ENCODE results near the gene OR6Y1. TPM values are rescaled to one million over a fixed set of nuclear protein-coding genes. Genes with fewer than 3 reads are reported as not detected.

Gene OR6Y1
- total and polyA plus RNA-seq, 4 donors, result 0.50 TPM; not detected in 3

Other genes with a start within 250 kb of the OR6Y1 start
- not detected for gene CD1B, start 222.9 kb downstream of the OR6Y1 start, total RNA-seq
- not detected for gene CD1B, start 222.9 kb downstream of the OR6Y1 start, polyA plus RNA-seq
- gene CD1E, start 200.5 kb downstream of the OR6Y1 start, total RNA-seq, result not detected
- gene CD1E, start 200.5 kb downstream of the OR6Y1 start, polyA plus RNA-seq, result not detected
- gene OR10T2, start 154.9 kb downstream of the OR6Y1 start, total RNA-seq, result not detected
- gene OR10T2, start 154.9 kb downstream of the OR6Y1 start, polyA plus RNA-seq, result not detected
- gene OR10K2, start 128.2 kb downstream of the OR6Y1 start, total RNA-seq, result not detected
- gene OR10K2, start 128.2 kb downstream of the OR6Y1 start, polyA plus RNA-seq, result not detected
- under 1 TPM in 1 of 2 donors, not detected in 1; 0.09 TPM for gene OR10K1, start 92.6 kb downstream of the OR6Y1 start, total RNA-seq
- not detected for gene OR10K1, start 92.6 kb downstream of the OR6Y1 start, polyA plus RNA-seq
- not detected for gene OR10R2, start 82.2 kb downstream of the OR6Y1 start, total RNA-seq
- gene OR10R2, start 82.2 kb downstream of the OR6Y1 start, polyA plus RNA-seq, result not detected
- gene OR6P1, start 16.2 kb upstream of the OR6Y1 start, total RNA-seq, result not detected
- under 1 TPM in 1 of 2 donors, not detected in 1; 0.13 TPM for gene OR6P1, start 16.2 kb upstream of the OR6Y1 start, polyA plus RNA-seq
- not detected for gene OR10X1, start 25.5 kb upstream of the OR6Y1 start, total RNA-seq
- not detected for gene OR10X1, start 25.5 kb upstream of the OR6Y1 start, polyA plus RNA-seq
- not detected for gene OR10Z1, start 50.9 kb upstream of the OR6Y1 start, total RNA-seq
- not detected for gene OR10Z1, start 50.9 kb upstream of the OR6Y1 start, polyA plus RNA-seq
- 1 to 10 TPM in 1 of 2 donors, not detected in 1; 1.2 TPM for gene SPTA1, start 132.3 kb upstream of the OR6Y1 start, total RNA-seq
- not detected for gene SPTA1, start 132.3 kb upstream of the OR6Y1 start, polyA plus RNA-seq
- gene OR6K2, start 146.2 kb upstream of the OR6Y1 start, total RNA-seq, result not detected
- gene OR6K2, start 146.2 kb upstream of the OR6Y1 start, polyA plus RNA-seq, result not detected
- not detected for gene OR6K3, start 166.3 kb upstream of the OR6Y1 start, total RNA-seq
- gene OR6K3, start 166.3 kb upstream of the OR6Y1 start, polyA plus RNA-seq, result not detected
- gene OR6K6, start 200.3 kb upstream of the OR6Y1 start, total RNA-seq, result not detected
- under 1 TPM in 1 of 2 donors, not detected in 1; 0.50 TPM for gene OR6K6, start 200.3 kb upstream of the OR6Y1 start, polyA plus RNA-seq
- not detected for gene OR6N1, start 217.8 kb upstream of the OR6Y1 start, total RNA-seq
- gene OR6N1, start 217.8 kb upstream of the OR6Y1 start, polyA plus RNA-seq, result not detected
- gene OR6N2, start 226.8 kb upstream of the OR6Y1 start, total RNA-seq, result not detected
- not detected for gene OR6N2, start 226.8 kb upstream of the OR6Y1 start, polyA plus RNA-seq

Data from aorta (tissue), 4 donors.